Mucosa of rectum (tissue), 2 donors: Measurements from ENCODE around the gene NF1.

Experiments
- H3K27ac ChIP-seq, 2 donors: one replicate each; pipeline ENCODE4 v1.7.0; 2013; ENCODE audit warnings: inconsistent platforms in 2 of 2, low read depth in 2 of 2, low read length in 2 of 2
- H3K27me3 ChIP-seq, 2 donors: one replicate each; pipeline ENCODE4 v1.7.0; 2013; ENCODE audit warnings: low read length in 2 of 2; ENCODE audit not compliant: control insufficient read depth in 2 of 2, insufficient read depth in 2 of 2
- H3K36me3 ChIP-seq, 2 donors: one replicate each; pipeline ENCODE4 v1.7.0; 2013; ENCODE audit warnings: low read length in 2 of 2; ENCODE audit not compliant: control insufficient read depth in 2 of 2, insufficient read depth in 2 of 2
- H3K4me1 ChIP-seq, 2 donors: one replicate each; pipeline ENCODE4 v1.7.0; 2013; ENCODE audit warnings: low read length in 2 of 2, mild to moderate bottlenecking in 1 of 2; ENCODE audit not compliant: control insufficient read depth in 2 of 2, insufficient read depth in 2 of 2
- H3K4me3 ChIP-seq, 2 donors: one replicate each; pipeline ENCODE4 v1.7.0; 2013; ENCODE audit warnings: low read length in 2 of 2
- H3K9ac ChIP-seq, 2 donors: one replicate each; pipeline ENCODE4 v1.7.0; 2013; ENCODE audit warnings: low read length in 2 of 2, low read depth in 1 of 2, mild to moderate bottlenecking in 1 of 2
- H3K9me3 ChIP-seq, 2 donors: one replicate each; pipeline ENCODE4 v1.7.0; 2013; ENCODE audit warnings: low read length in 2 of 2; ENCODE audit not compliant: control insufficient read depth in 2 of 2
- donor health status: healthy.
- donor health status: Normal muscosa, but diverticular disease.

NF1 gene

DNA sequence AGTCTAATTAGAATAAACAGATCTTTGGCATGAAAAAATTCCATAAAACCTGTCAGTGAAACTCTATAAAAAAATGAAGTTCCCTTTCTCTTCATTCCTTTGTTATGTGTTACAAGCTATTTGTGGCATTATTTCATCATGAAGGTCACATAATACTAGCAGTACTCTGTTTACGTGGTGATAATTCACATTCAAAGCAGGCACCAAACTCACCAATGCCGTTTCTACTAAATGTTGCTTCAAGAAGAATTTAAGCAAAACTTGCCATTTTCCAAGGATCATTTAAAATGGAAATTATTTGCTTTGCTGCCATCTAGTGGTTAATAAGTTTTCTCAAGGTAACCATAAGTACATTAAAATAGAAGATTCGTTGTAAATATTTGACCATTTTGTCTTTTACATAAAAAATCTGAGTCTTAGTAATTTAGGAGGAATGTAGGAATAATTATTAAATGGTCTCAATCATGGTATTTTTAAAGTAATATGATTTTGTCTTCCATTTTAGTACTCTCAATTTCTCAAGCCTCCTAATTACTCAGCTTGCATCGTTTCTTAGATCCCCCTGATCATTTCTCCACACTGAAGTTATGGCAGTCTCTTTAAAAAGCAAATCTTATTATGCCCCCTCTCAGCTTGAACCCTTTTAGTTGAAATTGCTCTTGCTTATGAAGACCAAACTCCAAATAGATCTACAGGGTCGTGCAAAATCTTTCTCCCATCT lies 121.4 kb downstream of the NF1 start:
- Histone ChIP-seq H3K27ac (no peak overlapping the region), H3K4me3 (no peak overlapping the region), H3K9ac (no peak overlapping the region), H3K4me1 (no peaks in the 10 kb centered on the region), H3K36me3 (peaks cover 7 to 14% of the 10 kb centered on the region in 2 donors), H3K9me3 (no peaks in the 10 kb centered on the region), H3K27me3 (no peaks in the 10 kb centered on the region)

DNA sequence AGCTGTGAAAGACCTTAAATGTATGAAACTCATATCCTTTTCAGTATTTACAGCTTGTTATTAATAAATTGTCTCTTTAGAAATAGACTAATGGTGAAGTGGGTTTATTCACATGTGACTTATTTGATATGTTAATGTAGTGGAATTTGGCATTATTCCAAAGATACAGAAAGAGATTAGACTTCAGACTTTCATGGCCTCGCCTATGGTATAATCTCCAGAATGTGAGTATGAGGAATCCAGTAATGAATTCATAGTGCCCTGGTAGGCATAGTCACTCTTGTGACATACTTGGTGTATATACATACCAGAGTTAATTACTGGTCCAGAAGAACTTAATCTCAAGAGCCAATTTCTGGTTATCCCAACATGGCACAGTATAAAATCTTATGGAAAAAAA lies 129.6 kb downstream of the NF1 start:
- Histone ChIP-seq H3K4me1 (no peaks in the 10 kb centered on the region), H3K27ac (no peak overlapping the region), H3K36me3 (peaks cover 11 to 17% of the 10 kb centered on the region in 2 donors), H3K27me3 (no peaks in the 10 kb centered on the region), H3K9ac (no peak overlapping the region), H3K4me3 (no peak overlapping the region), H3K9me3 (no peaks in the 10 kb centered on the region)

- H3K9me3 ChIP-seq: no peaks in the 10 kb centered on the region
- peaks cover 19 to 22% of the 10 kb centered on the region in 2 donors for H3K36me3 ChIP-seq
- H3K27me3 ChIP-seq: no peaks in the 10 kb centered on the region
- no peak overlapping the region for H3K4me3 ChIP-seq
- no peak overlapping the region for H3K9ac ChIP-seq
- H3K27ac ChIP-seq: no peak overlapping the region
- H3K4me1 ChIP-seq: no peaks in the 10 kb centered on the region
These were observed 131.1 kb downstream of the NF1 start for GRCh38 chr17:31225831-31226230.

DNA sequence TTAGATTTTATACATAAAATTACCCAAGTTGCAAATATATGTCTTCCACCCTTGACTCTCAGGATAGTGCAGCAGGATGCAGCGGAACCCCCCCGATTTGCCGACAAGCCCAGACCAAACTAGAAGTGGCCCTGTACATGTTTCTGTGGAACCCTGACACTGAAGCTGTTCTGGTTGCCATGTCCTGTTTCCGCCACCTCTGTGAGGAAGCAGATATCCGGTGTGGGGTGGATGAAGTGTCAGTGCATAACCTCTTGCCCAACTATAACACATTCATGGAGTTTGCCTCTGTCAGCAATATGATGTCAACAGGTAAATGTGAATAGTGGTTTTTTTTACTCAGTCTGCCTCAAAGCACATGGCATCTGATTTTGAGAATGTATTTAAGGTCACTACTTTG lies 131.6 kb downstream of the NF1 start:
- no peak overlapping the region for H3K9ac ChIP-seq
- H3K4me1 ChIP-seq: no peaks in the 10 kb centered on the region
- no peak overlapping the region for H3K4me3 ChIP-seq
- H3K27me3 ChIP-seq: no peaks in the 10 kb centered on the region
- no peak overlapping the region for H3K27ac ChIP-seq
- no peaks in the 10 kb centered on the region for H3K9me3 ChIP-seq
- H3K36me3 ChIP-seq: peaks cover 21 to 25% of the 10 kb centered on the region in 2 donors

- H3K4me3 ChIP-seq: no peak overlapping the region
- no peaks in the 10 kb centered on the region for H3K27me3 ChIP-seq
- no peak overlapping the region for H3K27ac ChIP-seq
- H3K9me3 ChIP-seq: no peaks in the 10 kb centered on the region
- H3K36me3 ChIP-seq: peaks cover 21 to 28% of the 10 kb centered on the region in 2 donors
- H3K9ac ChIP-seq: no peak overlapping the region
- H3K4me1 ChIP-seq: no peaks in the 10 kb centered on the region
These were observed 132.2 kb downstream of the NF1 start for GRCh38 chr17:31226950-31227349.

DNA sequence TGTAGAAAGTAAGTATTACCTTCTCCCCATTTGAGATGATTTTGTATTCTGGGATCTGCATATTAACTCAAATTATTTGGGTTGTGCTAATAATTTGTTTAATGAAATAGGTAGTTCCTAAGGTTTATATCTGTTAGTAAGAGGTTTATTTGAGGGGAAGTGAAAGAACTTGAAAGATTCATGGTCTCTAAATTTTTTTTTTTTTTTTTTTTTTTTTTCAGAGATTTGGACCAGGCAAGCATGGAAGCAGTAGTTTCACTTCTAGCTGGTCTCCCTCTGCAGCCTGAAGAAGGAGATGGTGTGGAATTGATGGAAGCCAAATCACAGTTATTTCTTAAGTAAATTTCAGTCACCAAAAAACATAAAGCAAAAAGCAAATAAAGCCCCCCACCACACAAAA lies 137.1 kb downstream of the NF1 start:
- no peaks in the 10 kb centered on the region for H3K4me1 ChIP-seq
- H3K27me3 ChIP-seq: no peaks in the 10 kb centered on the region
- no peak overlapping the region for H3K9ac ChIP-seq
- H3K36me3 ChIP-seq: peaks cover 44 to 47% of the 10 kb centered on the region in 2 donors
- no peaks in the 10 kb centered on the region for H3K9me3 ChIP-seq
- H3K4me3 ChIP-seq: no peak overlapping the region
- H3K27ac ChIP-seq: no peak overlapping the region

- no peak overlapping the region for H3K27ac ChIP-seq
- H3K9me3 ChIP-seq: no peaks in the 10 kb centered on the region
- no peaks in the 10 kb centered on the region for H3K27me3 ChIP-seq
- H3K4me3 ChIP-seq: no peak overlapping the region
- H3K36me3 ChIP-seq: peaks cover 30 to 43% of the 10 kb centered on the region in 2 donors
- H3K9ac ChIP-seq: no peak overlapping the region
- no peaks in the 10 kb centered on the region for H3K4me1 ChIP-seq
These were observed 140.3 kb downstream of the NF1 start for GRCh38 chr17:31235110-31235509.

DNA sequence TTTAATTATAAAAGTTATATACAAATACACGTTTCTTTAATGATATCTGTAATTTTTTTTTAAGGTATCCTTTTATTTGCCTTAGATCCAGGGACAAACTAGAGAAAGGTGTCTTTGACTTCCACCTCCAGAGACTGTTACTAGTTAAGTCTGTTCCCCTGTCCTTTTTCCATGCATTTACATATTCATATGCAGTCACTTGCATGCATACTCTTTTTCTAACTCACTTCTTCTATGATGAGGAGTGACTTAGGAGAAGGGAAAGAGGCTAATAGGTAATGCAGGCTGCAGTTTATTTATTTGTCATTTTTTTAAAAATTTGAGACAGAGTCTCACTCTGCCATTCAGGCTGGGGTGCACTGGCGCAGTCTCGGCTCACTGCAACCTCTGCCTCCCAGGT lies 141.4 kb downstream of the NF1 start:
- Histone ChIP-seq H3K4me3 (no peak overlapping the region), H3K36me3 (peaks cover 33 to 37% of the 10 kb centered on the region in 2 donors)

GRCh38 chr17:31236712-31237111 lies 141.9 kb downstream of the NF1 start:
- Histone ChIP-seq H3K4me1 (no peaks in the 10 kb centered on the region), H3K4me3 (no peak overlapping the region), H3K9ac (no peak overlapping the region), H3K27me3 (no peaks in the 10 kb centered on the region), H3K9me3 (no peaks in the 10 kb centered on the region), H3K36me3 (peaks cover 31 to 34% of the 10 kb centered on the region in 2 donors), H3K27ac (no peak overlapping the region)

More for the DNA sequence above, 141.4 kb downstream of the NF1 start:
- H3K9me3 ChIP-seq: no peaks in the 10 kb centered on the region
- no peaks in the 10 kb centered on the region for H3K27me3 ChIP-seq
- no peak overlapping the region for H3K9ac ChIP-seq
- H3K4me1 ChIP-seq: no peaks in the 10 kb centered on the region
- no peak overlapping the region for H3K27ac ChIP-seq

DNA sequence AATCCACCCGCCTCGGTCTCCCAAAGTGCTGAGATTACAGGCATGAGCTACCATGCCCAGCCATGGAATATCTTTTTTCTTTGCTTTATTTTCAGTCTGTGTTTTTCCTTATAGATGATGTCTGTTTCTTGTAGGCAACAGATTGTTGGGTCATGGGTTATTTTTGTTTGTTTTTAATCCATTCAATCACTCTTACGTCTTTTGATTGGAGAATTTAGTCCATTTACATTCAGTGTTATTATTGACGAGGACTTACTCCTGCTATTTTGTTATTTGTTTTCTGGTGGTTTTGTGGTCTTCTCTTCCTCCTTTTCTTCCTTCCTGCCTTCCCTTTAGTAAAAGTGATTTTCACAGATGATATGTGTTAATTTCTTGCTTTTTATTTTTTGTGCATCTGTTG lies 146.3 kb downstream of the NF1 start:
- Histone ChIP-seq H3K4me3 (no peak overlapping the region), H3K36me3 (peaks cover 31 to 32% of the 10 kb centered on the region in 2 donors), H3K27me3 (no peaks in the 10 kb centered on the region), H3K9ac (no peak overlapping the region), H3K4me1 (no peaks in the 10 kb centered on the region), H3K27ac (no peak overlapping the region), H3K9me3 (no peaks in the 10 kb centered on the region)
